DMS79 treated with DMSO at 0.1 percent for 48 hours (cell line): ENCODE results near the gene LMAN1L.

ENCODE experiments used
- DNase-seq: peaks from one replicate; lab custom pipeline; 2025; lab: John Stamatoyannopoulos, UW

The LMAN1L gene

GRCh38 chr15:74838137-74838516 lies 25.5 kb downstream of the LMAN1L start:
- no peak for DNase-seq

- DNase-seq, result no peak
These were observed 26.3 kb downstream of the LMAN1L start for GRCh38 chr15:74838746-74839525.

GRCh38 chr15:74839526-74840395 lies 27.1 kb downstream of the LMAN1L start:
- no peak for DNase-seq

GRCh38 chr15:74840851-74841775 lies 28.5 kb downstream of the LMAN1L start:
- DNase-seq, result no peak

GRCh38 chr15:74841891-74842373 lies 29.3 kb downstream of the LMAN1L start:
- DNase-seq, result no peak

GRCh38 chr15:74842581-74843444 lies 30.2 kb downstream of the LMAN1L start, which contains the start of gene ULK3:
ULK3 (minus strand) TSS chr15:74843156; CDS start chr15:74843105, 51 bp downstream.
- DNase-seq, result peak; percentile 62

GRCh38 chr15:74843445-74843828 lies 30.8 kb downstream of the LMAN1L start:
- DNase-seq, result no peak

GRCh38 chr15:74843891-74844299 lies 31.3 kb downstream of the LMAN1L start:
- DNase-seq, result no peak

- no peak for DNase-seq
These were observed 31.9 kb downstream of the LMAN1L start for GRCh38 chr15:74844319-74845207.

- no peak for DNase-seq
These were observed 32.6 kb downstream of the LMAN1L start for GRCh38 chr15:74845208-74845568.

- no peak for DNase-seq
These were observed 32.9 kb downstream of the LMAN1L start for GRCh38 chr15:74845581-74845980.

- no peak for DNase-seq
These were observed 34.8 kb downstream of the LMAN1L start for GRCh38 chr15:74847432-74847831.

- DNase-seq, result no peak
These were observed 37.8 kb downstream of the LMAN1L start for GRCh38 chr15:74850393-74850792.

- DNase-seq, result no peak
These were observed 39.3 kb downstream of the LMAN1L start for GRCh38 chr15:74851960-74852359.

- no peak for DNase-seq
These were observed 41.9 kb downstream of the LMAN1L start for GRCh38 chr15:74854453-74855022.

- no peak for DNase-seq
These were observed 43.2 kb downstream of the LMAN1L start for GRCh38 chr15:74855857-74856256.

- no peak for DNase-seq
These were observed 43.9 kb downstream of the LMAN1L start for GRCh38 chr15:74856537-74856936.

GRCh38 chr15:74857082-74857655 lies 44.5 kb downstream of the LMAN1L start:
- peak; percentile 45 for DNase-seq
